ENCODE data around the gene TMSB10. TPM values are rescaled to one million over a fixed set of nuclear protein-coding genes. Genes with fewer than 3 reads are reported as not detected.

TMSB10 gene
- total and polyA plus RNA-seq, 2 experiments from 2014 or later, result 834 to 2,942 TPM

- Histone ChIP-seq H3K79me2 (replicated peaks; ENCODE audit: insufficient read depth) (no peaks in the 10 kb centered on the region), H3F3A (replicated peaks; ENCODE audit: low read depth) (0 out of 2 replicates have a peak, but pooled peaks cover 4% of the 10 kb centered on the region), H3K4me1 (ENCODE audit: insufficient read depth) (no peaks in the 10 kb centered on the region; the same call in 1 of the 2 replicates), H3K36me3 (ENCODE audit: insufficient read depth) (no peaks in the 10 kb centered on the region), H2AFZ (no peak overlapping the region), H4K20me1 (replicated peaks; ENCODE audit: insufficient read depth) (no peaks in the 10 kb centered on the region), H3K9me2 (ENCODE audit: insufficient read depth) (no peaks in the 10 kb centered on the region), H3K4me3 (no peak overlapping the region), H3K27ac (ENCODE audit: low read depth) (no peak overlapping the region), H3K4me2 (no peak overlapping the region), H3K27me3 (ENCODE audit: insufficient read depth) (peaks cover 41% of the 10 kb centered on the region)
- H3K4me1 Mint-ChIP-seq, result peaks cover 5% of the 10 kb centered on the region; the same call in 2 of the 3 replicates
- ATAC-seq (no peak), DNase-seq (ENCODE audit: low spot score) (no peak)
- no peak overlapping the region for H3K4me3 Mint-ChIP-seq
- peaks cover 33% of the 10 kb centered on the region for H3K27me3 Mint-ChIP-seq (ENCODE audit: insufficient read depth, low read depth, poor library complexity)
- no peaks in the 10 kb centered on the region for H3K9me3 Mint-ChIP-seq
- TF ChIP-seq ZNF331 (CRISPR knock-in tag; IDR thresholded peaks at IDR 0.05; ENCODE audit: low read depth) (no peak), POLR2AphosphoS5 (IDR thresholded peaks at IDR 0.05; ENCODE audit: low read depth) (no peak), ZNF462 (CRISPR knock-in tag; IDR thresholded peaks at IDR 0.05) (no peak)
- no peaks in the 10 kb centered on the region for H3K36me3 Mint-ChIP-seq (ENCODE audit: low read depth)
- no peak overlapping the region for H3K27ac Mint-ChIP-seq
Observed at GRCh38 chr2:84885111-84885510, 20.3 kb upstream of the TMSB10 start.

- no peaks in the 10 kb centered on the region; the same call in 1 of the 2 replicates for H3K4me1 ChIP-seq (ENCODE audit: insufficient read depth)
- H3K4me3 ChIP-seq, result no peak overlapping the region
- Mint-ChIP-seq H3K9me3 (no peaks in the 10 kb centered on the region), H3K4me1 (no peaks in the 10 kb centered on the region; the same call in 1 of the 3 replicates), H3K4me3 (no peak overlapping the region), H3K36me3 (ENCODE audit: low read depth) (no peaks in the 10 kb centered on the region), H3K27ac (no peak overlapping the region), H3K27me3 (ENCODE audit: insufficient read depth, low read depth, poor library complexity) (peaks cover 18% of the 10 kb centered on the region)
- no peaks in the 10 kb centered on the region for H3K79me2 ChIP-seq (replicated peaks; ENCODE audit: insufficient read depth)
- no peak for TF ChIP-seq REST (IDR thresholded peaks at IDR 0.05; ENCODE audit: unreplicated experiment)
- H3F3A ChIP-seq (replicated peaks; ENCODE audit: low read depth), result 0 out of 2 replicates have a peak, but pooled peaks cover 3% of the 10 kb centered on the region
- H4K20me1 ChIP-seq (replicated peaks; ENCODE audit: insufficient read depth), result no peaks in the 10 kb centered on the region
- peaks cover 25% of the 10 kb centered on the region for H3K27me3 ChIP-seq (ENCODE audit: insufficient read depth)
- no peak for DNase-seq (ENCODE audit: low spot score)
- no peak for ATAC-seq
- H3K9me2 ChIP-seq (ENCODE audit: insufficient read depth), result no peaks in the 10 kb centered on the region
- no peak overlapping the region for H2AFZ ChIP-seq
- no peaks in the 10 kb centered on the region for H3K36me3 ChIP-seq (ENCODE audit: insufficient read depth)
- H3K4me2 ChIP-seq, result no peak overlapping the region
- H3K27ac ChIP-seq (ENCODE audit: low read depth), result no peak overlapping the region
Observed at GRCh38 chr2:84886791-84887190, 18.7 kb upstream of the TMSB10 start.

Measured in GM23338 (cell line).